OCI-LY3 (cell line): ENCODE data around the gene NAA25.

Experiments used
- CTCF ChIP-seq: fragments of 200-600, 300-600 bp; sonication (generic); IDR thresholded peaks from 2 replicates; pipeline ENCODE4 v1.5.1; 2014; ENCODE audit warnings: antibody characterized with exemption, low read length, low read depth
- EZH2phosphoT487 ChIP-seq: fragments of 200-600 bp; shearing (Covaris generic); IDR thresholded peaks from 2 replicates; pipeline ENCODE4 v1.6.1; 2018; ENCODE audit warnings: antibody characterized with exemption, mixed run types, low read depth

GRCh38 chr12:112091563-112091962 lies 17.0 kb downstream of the NAA25 start:
- no peak for TF ChIP-seq CTCF
- no peak for TF ChIP-seq EZH2phosphoT487
